HepG2 (cell line): Measurements from ENCODE around the gene CYP2U1. TPM values are rescaled to one million over a fixed set of nuclear protein-coding genes. Genes with fewer than 3 reads are reported as not detected.

Experiments
- ERF ChIP-seq: IDR thresholded peaks from 2 replicates; pipeline ENCODE4 v1.6.1; 2018; ENCODE audit warnings: missing biosample characterization, missing genetic modification reagents
- HNF1B ChIP-seq: sonication (generic); formaldehyde crosslinking; IDR thresholded peaks from 2 replicates; pipeline ENCODE4 v1.5.1; 2020; ENCODE audit warnings: mild to moderate bottlenecking, moderate library complexity, missing genetic modification reagents
- HNRNPK ChIP-seq: fragments of 200-400 bp; formaldehyde crosslinking; IDR thresholded peaks from 2 replicates; pipeline ENCODE4 v1.6.1; 2018; ENCODE audit warnings: low read length, low read depth, moderate library complexity, mild to moderate bottlenecking; ENCODE audit not compliant: poor library complexity, severe bottlenecking
- LCORL ChIP-seq, 2 experiments: fragments of 450-650 bp in 1 of 2; sonication (generic) in 1 of 2; formaldehyde crosslinking in 1 of 2; IDR thresholded peaks; 2 replicates each; pipeline versions ENCODE4 v1.5.0 to v1.6.1; 2017 to 2020; ENCODE audit warnings: antibody characterized with exemption in 1 of 2, missing genetic modification reagents in 1 of 2
- MTF2 ChIP-seq: sonication (generic); formaldehyde crosslinking; IDR thresholded peaks from 2 replicates; pipeline ENCODE4 v1.5.0; 2020; ENCODE audit warnings: missing genetic modification reagents, borderline replicate concordance
- TBX2 ChIP-seq: sonication (generic); formaldehyde crosslinking; IDR thresholded peaks from 2 replicates; pipeline ENCODE4 v1.5.0; 2020; ENCODE audit warnings: missing genetic modification reagents, mild to moderate bottlenecking, borderline replicate concordance
- XRCC5 ChIP-seq: fragments of 200-400 bp; formaldehyde crosslinking; optimal IDR thresholded peaks from 2 replicates; pipeline ENCODE3; 2017; ENCODE audit warnings: mild to moderate bottlenecking, low read length
- ZBTB40 ChIP-seq, 2 experiments: fragments of 450-650 bp in 1 of 2; sonication (generic) in 1 of 2; formaldehyde crosslinking in 1 of 2; IDR thresholded peaks; 2 replicates each; pipeline versions ENCODE4 v1.6.1 to v1.8.0; 2016 to 2022; ENCODE audit warnings: antibody characterized with exemption in 1 of 2, mild to moderate bottlenecking in 1 of 2, missing genetic modification reagents in 1 of 2
- ZNF329 ChIP-seq: sonication (generic); formaldehyde crosslinking; IDR thresholded peaks from 2 replicates; pipeline ENCODE4 v1.9.0; 2021; ENCODE audit warnings: low read depth, mild to moderate bottlenecking, missing genetic modification reagents
- ZNF331 ChIP-seq: sonication (generic); formaldehyde crosslinking; IDR thresholded peaks from 2 replicates; pipeline ENCODE4 v1.4.0; 2020; ENCODE audit warnings: missing genetic modification reagents
- ZNF430 ChIP-seq: sonication (generic); formaldehyde crosslinking; IDR thresholded peaks from 2 replicates; pipeline ENCODE4 v1.9.0; 2021; ENCODE audit warnings: mild to moderate bottlenecking, missing genetic modification reagents
- ZNF451 ChIP-seq: sonication (generic); formaldehyde crosslinking; IDR thresholded peaks from 2 replicates; pipeline ENCODE4 v1.5.0; 2020; ENCODE audit warnings: mild to moderate bottlenecking, missing genetic modification reagents
- ZNF543 ChIP-seq: sonication (generic); formaldehyde crosslinking; IDR thresholded peaks from 2 replicates; pipeline ENCODE4 v1.4.0; 2020; ENCODE audit warnings: mild to moderate bottlenecking, missing genetic modification reagents
- ZNF724P ChIP-seq: sonication (generic); formaldehyde crosslinking; IDR thresholded peaks from 2 replicates; pipeline ENCODE4 v1.8.0; 2022; ENCODE audit warnings: missing genetic modification reagents, borderline replicate concordance
- ZNF781 ChIP-seq: sonication (generic); formaldehyde crosslinking; IDR thresholded peaks from 2 replicates; pipeline ENCODE4 v1.5.1; 2020; ENCODE audit warnings: borderline replicate concordance, mild to moderate bottlenecking, missing genetic modification reagents; ENCODE audit errors: not compliant biosample characterization
- ZNF788 ChIP-seq: sonication (generic); formaldehyde crosslinking; IDR thresholded peaks from 2 replicates; pipeline ENCODE4 v1.5.0; 2020; ENCODE audit warnings: mild to moderate bottlenecking, missing genetic modification reagents, borderline replicate concordance
- ZNF850 ChIP-seq: sonication (generic); formaldehyde crosslinking; conservative IDR thresholded peaks from 2 replicates; pipeline ENCODE4 v1.9.0; 2021; ENCODE audit warnings: mild to moderate bottlenecking, missing genetic modification reagents
- polyA plus RNA-seq, 8 experiments: library from polyadenylated mRNA; depleted of rRNA in 3 of 8; stranded (reverse) in 7 of 8; unstranded in 1 of 8; fragments of >200 nt; fragmentation: Illumina TruSeq in 4 of 8; extraction: Trizol in 4 of 8; gene quantifications; 2 replicates each; pipeline versions ENCODE4 v1.2.1 to v1.2.3, GENCODE V29; 2011 to 2016; ENCODE audit warnings: low read depth in 4 of 8, missing spikeins in 1 of 8, mixed read lengths in 1 of 8; ENCODE audit not compliant: insufficient read depth in 1 of 8
- total RNA-seq, 5 experiments: library from RNA; depleted of rRNA; stranded (reverse); fragments of >200 nt; fragmentation: Illumina TruSeq; extraction: Trizol; gene quantifications; 2 replicates each; pipeline ENCODE4 v1.2.3, GENCODE V29; 2016; ENCODE audit warnings: low read depth in 1 of 5

The CYP2U1 gene
- total and polyA plus RNA-seq, 2 of the 13 experiments (the other 11 are each of a cell fraction or from before 2014, with no cell fraction given) = 1.4 to 3.4 TPM

- TF ChIP-seq ZBTB40 (IDR thresholded peaks at IDR 0.05) = no peak
- TF ChIP-seq ZBTB40 (CRISPR knock-in tag; IDR thresholded peaks at IDR 0.05) = peak; percentile 17; the same call in 1 of the 2 replicates
- peak; percentile 39; the same call in 1 of the 2 replicates for TF ChIP-seq ERF
- no peak for TF ChIP-seq ZNF850 (CRISPR knock-in tag)
- peak; percentile 15 for TF ChIP-seq HNRNPK
- 0 out of 2 replicates have a peak, but pooled peaks have one; percentile 48 for TF ChIP-seq ZNF788 (CRISPR knock-in tag)
- no peak for TF ChIP-seq ZNF451 (CRISPR knock-in tag)
- peak; percentile 25 for TF ChIP-seq XRCC5
- 0 out of 2 replicates have a peak, but pooled peaks have one; percentile 58 for TF ChIP-seq ZNF724P (CRISPR knock-in tag)
- TF ChIP-seq MTF2 (CRISPR knock-in tag) = peak; percentile 75
- TF ChIP-seq ZNF331 (CRISPR knock-in tag) = peak; percentile 12; the same call in 1 of the 2 replicates
- no peak for TF ChIP-seq ZNF329 (CRISPR knock-in tag)
- TF ChIP-seq ZNF430 = peak; percentile 69; the same call in 1 of the 2 replicates
- TF ChIP-seq HNF1B (CRISPR knock-in tag) = 0 out of 2 replicates have a peak, but pooled peaks have one; percentile 37
- peak; percentile 33 for TF ChIP-seq TBX2 (CRISPR knock-in tag)
- TF ChIP-seq ZNF781 (CRISPR knock-in tag) = no peak
- TF ChIP-seq ZNF543 (CRISPR knock-in tag) = 0 out of 2 replicates have a peak, but pooled peaks have one; percentile 72
- no peak for TF ChIP-seq LCORL (IDR thresholded peaks at IDR 0.05)
- 0 out of 2 replicates have a peak, but pooled peaks have one; percentile 27 for TF ChIP-seq LCORL (CRISPR knock-in tag; IDR thresholded peaks at IDR 0.05)
These were observed at the start of gene CYP2U1 (continued) for GRCh38 chr4:107930821-107931774.
